Activated T-cell treated with anti-CD3 and anti-CD28 coated beads for 24 hours (primary cell): ENCODE results near the gene TRAPPC2.
"Not testable (repeated sequence)": the region's sequence is repeated elsewhere in the genome, so short reads cannot be mapped to it uniquely, and the experiment has no call there.

ENCODE experiments used
- DNase-seq: peaks from one replicate; pipeline ENCODE4 v3.0.0-alpha.2; 2020; ENCODE audit warnings: low read depth

TRAPPC2 gene

DNA sequence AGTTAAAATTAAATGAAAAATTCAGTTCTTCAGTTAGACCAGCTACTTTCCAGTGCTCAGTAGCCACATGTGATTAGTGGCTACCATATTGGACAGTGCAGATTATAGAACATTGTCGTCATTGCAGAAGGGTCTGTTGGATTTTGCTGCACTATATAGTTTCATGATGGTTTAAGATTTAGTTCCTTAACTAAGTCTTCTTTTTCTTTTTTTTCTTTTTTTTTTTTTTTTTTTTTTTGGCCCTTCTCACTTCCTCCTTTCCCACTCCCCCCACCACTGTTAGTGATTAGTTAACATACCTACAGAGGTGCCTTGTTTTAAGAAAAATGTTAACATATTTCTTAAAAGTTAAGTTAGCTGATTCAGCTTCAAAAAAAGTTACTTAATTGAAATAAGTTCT, 36.4 kb downstream of the TRAPPC2 start:
- DNase-seq: no peak

DNA sequence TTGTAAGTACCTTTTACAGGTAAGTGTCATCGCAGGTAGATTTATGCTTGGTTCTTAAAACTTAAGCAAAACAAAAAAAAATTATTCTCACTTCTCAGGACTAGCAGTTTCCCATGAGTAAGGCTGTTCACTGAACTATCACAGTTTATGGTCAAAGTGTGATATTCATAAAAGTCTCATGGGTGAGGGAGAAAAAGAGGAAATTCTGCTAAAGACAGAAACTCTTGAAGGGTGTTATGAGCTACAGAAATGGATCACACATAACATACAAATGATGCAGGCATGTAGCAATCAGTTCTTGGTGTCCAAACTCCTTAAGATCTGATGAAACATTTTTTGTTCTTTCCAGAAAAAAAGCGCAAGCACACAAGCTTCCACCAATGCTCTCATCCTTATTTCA, 37.0 kb downstream of the TRAPPC2 start:
- DNase-seq: no peak

DNA sequence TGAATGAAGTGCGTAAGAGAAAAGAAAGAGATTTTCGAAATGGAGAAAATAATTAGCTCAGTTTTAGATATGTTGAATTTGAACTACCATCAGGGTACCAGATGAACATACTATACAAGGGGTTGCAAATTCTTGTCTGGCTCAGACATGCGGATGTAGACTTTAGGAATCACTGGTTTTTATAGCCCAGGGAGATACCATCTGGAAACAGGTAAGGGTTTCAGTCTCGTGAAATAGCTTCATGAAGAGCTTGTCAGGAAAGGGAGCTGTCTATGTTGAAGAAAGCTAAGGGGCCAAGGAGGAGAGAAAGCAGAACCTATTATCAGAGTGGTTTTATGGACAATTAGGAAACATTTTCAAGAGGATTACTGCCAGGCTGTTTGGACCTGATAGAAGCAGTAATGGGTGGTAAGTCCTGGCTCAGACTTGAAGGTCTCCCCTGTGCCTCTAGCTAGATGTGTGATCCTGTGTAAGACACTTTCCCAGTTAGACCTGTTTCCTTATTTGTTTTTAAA, 38.8 kb downstream of the TRAPPC2 start:
- DNase-seq: no peak

DNA sequence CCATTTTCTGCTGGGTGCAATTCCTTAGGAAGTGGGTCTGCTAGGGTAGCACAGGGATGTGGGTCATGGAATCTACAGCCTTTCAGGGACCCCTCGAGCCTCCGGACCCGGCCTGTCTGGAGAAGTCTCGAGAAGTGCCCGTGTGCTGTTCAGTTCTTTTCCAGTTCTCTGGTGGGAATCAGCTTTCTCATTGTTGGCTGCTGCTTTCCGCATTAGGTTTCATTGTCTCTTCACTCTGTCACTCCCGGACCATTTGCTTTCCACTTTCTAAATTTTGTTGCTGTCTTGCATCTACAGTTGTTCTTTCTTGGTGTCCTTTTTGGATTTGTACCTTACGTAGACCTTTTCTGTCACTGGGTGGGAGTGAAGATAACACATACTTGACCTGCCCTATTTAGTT, 39.4 kb downstream of the TRAPPC2 start:
- DNase-seq: no peak

DNA sequence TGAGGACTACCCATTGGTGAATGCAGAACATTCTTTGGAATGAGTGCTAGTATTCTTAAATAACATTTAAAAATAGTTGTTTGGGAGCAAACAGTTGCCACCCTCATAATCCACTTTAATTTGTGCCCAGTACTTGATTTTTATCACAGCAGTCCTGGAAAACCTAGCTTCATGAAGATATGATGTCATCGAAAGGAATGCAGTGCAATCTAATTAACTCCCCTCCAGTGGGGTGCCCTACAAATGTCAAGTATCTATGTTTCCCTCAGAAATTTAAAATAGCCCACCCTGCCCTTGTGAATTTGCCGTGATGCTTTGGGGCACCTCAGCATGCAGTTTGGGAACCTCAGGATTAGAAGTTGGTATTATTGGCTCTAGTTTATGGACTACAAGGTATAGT, 40.1 kb downstream of the TRAPPC2 start:
- DNase-seq: no peak

DNA sequence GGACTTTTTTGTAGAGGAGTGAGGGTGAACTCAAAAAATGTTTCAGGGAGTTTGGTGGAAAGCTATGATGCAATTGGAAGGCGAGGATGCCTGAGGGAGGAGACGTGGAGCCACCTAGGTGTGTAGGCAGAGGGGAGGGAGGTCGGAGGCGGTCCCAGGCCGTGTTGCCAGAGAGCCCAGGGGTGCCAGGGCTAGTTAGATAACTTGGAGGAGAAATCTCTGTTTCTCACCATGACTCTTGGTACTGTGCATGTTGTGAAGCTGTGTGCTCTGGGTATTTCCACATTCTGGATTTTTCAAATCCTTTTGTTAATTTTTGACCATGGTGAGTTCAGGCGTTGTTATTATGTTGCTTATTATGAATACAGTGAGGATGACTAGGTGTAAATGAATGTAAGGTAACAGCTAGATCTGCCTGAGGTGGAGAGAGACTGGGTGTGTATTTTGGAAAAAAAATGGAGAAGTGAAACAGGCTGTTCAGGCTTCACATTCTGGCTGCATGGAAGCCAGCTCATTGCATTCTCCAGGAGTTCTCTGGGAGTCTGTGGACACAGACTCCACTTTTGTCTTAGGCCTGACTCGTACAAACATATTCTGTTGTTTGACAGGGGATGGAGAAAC, 41.0 kb downstream of the TRAPPC2 start:
- no peak for DNase-seq

DNA sequence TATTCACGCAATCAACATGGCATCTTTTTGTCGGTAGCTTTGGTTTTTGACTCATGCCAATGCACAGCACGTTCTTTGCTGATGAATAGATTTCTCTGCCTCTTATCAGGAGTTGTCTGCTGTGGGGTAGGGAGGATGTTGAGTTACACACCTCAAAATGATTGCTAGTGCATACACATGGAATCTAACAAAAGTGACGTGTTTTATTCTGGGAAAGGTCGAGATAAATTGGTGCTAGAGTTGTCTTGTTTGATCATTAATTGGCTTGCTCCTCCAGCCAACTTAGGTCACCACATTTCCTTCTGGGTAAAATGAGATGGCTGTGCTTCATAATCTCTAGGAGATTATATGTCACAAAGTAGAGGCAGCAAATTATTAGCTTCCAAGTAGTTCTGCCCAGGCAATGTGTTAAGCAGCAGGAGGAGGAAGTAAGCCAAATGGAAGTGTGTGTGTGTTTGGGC, 41.6 kb downstream of the TRAPPC2 start:
- DNase-seq: no peak

DNA sequence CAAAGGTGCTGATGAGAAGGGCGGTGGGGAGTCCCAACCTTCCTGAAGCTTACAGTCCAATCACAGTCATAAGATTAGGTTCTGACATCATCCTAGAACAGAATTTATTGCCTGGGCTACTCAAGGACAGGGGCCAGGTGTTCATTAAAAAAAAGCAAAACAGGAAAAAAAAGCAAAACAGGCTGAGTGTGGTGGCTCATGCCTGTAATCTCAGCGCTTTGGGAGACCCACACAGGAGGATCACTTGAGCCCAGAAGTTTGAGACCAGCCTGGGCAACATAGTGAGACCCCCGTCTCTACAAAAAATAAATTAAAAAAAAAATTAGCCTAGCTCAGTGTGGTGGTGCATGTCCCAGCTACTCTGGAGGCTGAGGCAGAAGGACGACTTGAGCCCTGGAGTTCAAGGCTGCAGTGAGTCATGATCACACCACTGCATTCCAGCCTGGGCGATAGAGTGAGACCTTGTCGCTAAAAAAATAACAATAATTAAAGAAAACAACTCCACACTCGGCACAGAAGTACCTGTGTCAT, 42.5 kb downstream of the TRAPPC2 start:
- DNase-seq: no peak

DNA sequence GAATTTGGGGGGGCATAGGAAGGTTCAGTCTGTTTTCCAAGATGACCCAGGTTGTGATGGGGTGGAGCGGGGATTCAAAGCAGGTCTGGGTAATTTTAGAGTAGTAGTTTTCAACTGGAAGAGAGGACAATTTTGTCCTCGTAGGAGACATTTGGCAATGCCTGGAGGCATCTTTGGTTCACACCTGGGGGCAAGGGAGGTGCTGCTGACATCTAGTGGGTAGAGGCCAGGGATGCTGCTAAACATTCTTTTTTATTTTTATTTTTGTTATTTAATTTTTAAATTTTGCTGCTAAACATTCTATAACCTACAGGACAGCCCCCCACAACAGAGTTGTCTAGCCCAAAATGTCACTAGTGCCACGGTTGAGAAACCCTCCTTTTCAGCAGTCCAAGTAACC, 43.6 kb downstream of the TRAPPC2 start:
- DNase-seq: no peak

DNA sequence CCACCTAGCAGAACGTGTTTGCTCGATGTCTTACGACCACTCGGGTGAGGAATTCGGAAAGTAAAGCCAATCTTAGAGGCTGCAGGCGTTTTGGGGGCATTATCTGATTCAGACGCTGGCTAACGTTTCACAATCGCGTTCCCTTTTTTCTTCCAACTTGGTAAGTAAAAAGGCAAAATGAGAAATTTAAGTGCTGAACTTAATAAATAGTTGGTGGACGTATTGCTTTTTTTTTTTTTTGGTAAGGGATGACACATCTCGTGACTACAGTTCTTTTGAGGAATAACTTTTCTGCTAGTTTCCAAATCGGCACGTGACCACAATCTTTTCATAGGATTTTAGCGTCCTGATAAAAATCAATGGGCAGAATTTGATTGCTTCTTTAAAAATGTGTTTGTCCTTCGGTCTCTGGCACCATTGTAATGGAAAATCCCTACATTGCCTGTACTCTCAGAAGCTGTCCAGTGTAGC, 44.6 kb downstream of the TRAPPC2 start:
- DNase-seq: no peak

DNA sequence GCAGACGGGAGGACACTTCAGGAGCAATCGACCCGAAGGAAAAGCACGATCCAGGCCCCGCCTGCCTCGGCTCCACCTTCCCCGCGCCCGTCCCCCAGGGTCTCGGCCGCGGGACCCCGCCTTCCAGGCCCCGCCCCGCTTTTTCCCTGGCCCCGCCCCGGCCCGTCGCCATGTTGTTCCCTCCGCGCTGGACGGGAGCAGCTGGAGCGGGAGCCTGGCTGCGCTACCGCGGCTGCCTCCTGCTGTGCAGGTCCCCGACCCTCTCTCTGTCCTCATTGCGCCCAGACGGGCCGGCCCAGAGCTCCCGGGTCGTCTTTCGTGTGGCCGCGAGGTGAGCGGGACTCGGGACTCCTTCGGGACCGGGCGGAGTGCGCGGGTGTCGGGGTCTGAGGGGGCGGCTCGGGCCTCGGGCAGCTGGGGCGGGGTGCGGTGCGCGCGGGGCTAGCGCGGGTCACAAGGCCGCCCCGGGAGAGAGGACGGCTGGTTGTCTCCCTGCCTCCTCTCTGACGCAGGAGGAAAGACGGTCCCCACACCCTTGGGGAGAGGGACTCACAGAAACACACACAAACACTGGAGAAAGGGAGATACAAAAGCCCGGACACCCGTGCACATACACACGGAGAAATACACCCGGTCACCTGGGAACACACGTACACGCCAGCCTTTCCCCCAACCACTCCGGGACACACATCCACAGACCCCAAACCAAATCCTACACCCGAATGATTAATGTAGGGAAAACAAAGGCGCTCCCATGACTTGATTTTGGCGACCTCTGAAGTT, 45.3 kb downstream of the TRAPPC2 start, which contains the start of gene RAB9A:
RAB9A (plus strand) TSS at position 171 of the 783 bp plus-strand sequence. CDS start 19,619 bp downstream, outside the sequence.
- DNase-seq: peak; percentile 72

DNA sequence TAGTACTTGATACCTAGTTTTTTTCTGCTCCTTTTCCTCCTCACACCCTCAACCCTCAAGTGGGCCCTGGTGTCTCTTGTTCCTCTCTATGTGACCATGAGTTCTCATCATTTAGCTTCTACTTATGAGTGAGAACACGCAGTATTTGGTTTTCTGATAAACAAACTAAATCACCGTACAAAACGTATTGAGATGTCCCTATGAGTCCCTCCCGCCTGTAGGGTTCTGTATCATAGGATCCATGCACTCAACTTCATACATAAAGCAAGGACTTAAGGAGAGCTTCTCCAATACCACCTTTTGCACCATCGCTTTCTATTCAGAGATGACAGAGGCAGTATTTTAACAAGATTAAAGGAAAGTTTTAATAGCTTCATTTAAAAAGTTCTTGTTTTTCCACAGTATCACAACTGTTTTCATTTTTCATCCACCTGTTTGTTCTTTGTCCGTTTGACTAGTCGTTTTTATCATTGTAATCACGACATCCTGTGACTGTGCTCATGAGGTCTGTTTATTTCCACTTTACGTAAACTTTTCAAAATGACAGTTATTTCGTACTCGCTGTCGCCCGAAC, 45.9 kb downstream of the TRAPPC2 start:
- DNase-seq: no peak

DNA sequence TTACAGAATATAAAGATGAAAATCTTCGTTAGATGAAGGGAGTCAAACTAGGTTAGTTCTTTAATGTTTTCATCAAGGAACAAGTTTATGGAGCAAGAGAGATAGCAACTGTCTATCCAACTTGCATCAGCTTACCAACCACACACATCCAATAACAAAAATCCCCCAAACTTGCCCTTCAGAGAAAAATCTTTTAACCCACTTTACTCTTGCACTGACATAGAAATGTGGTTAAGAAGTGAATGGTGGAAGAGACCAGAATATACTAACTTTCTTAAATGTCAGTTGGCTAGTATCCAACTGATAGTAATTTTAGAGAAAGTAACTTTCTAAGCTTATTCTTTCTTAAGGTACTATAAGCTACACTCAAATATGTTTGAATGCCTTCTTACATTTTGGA, 47.2 kb downstream of the TRAPPC2 start:
- DNase-seq: no peak

DNA sequence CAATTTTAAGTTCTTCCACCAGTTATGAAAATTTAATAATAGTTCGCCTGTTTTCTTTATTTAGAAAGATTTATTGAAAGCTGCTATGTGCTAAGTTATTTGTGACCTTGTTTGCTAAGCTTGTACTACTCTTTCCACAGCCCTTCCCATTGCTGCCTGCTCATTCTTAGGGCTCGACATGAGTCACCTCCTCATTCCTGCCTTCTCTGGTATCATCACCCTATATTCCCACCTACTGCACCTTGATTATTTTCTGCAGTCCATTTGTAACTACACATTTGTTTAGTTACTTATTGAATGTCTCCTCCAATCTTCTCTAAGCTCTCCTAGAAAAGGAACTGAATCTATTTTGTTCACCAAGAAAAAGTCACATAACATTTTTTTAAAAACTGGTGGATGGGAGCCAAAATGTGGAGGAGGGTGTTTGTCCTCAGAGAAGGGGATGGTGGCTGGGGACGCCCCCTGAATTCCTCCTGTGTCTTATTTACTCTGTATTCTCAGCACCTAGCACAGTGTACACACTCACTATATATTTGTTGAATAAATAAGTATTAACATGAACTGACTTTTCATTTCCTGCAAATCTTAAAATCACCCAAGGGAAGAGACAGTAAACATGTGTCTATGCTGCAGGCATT, 49.2 kb downstream of the TRAPPC2 start:
- DNase-seq: no peak

DNA sequence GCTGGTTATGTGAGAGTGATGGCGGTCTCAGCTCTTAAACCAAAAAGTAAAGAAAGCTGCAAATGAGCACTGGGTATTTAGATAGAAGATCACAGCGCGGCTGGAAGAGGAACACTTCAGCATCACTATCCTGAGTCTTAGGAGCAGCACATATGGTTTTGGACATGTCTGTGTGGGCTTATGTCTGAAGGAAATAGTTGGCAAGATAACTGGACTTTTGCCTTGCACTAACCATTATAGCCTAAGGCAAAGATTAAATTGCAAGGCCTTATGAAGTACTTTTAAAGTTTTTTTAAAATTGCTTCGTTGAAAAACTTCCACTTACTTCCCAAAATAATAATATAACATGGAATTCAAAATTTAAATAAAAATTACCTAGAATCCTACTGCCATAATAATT, 50.1 kb downstream of the TRAPPC2 start:
- no peak for DNase-seq

DNA sequence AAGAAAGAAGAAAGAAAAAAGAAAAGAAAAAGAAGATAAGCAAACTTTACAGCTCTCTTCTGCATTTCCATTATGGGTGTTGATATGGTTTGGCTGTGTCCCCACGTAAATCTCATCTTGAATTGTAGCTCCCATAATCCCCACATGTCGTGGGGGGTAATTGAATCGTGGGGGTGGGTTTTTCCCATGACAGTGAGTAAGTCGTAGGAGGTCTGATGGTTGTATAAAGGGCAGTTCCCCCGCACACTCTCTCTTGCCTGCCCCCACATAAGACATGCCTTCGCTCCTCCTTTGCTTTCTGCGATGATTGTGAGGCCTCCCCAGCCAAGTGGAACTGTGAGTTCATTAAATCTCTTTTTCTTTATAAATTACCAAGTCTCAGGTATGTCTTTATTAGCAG, 52.8 kb downstream of the TRAPPC2 start:
- no peak for DNase-seq

DNA sequence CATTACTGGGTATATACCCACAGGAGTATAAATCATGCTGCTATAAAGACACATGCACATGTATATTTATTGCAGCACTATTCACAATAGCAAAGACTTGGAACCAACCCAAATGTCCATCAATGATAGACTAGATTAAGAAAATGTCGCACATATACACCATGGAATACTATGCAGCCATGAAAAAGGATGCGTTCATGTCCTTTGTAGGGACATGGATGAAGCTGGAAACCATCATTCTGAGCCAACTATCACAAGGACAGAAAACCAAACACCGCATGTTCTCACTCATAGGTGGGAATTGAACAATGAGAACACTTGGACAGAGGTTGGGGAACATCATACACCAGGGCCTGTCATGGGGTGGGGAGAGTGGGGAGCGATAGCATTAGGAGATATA, 54.7 kb downstream of the TRAPPC2 start:
- DNase-seq: not testable (repeated sequence)

DNA sequence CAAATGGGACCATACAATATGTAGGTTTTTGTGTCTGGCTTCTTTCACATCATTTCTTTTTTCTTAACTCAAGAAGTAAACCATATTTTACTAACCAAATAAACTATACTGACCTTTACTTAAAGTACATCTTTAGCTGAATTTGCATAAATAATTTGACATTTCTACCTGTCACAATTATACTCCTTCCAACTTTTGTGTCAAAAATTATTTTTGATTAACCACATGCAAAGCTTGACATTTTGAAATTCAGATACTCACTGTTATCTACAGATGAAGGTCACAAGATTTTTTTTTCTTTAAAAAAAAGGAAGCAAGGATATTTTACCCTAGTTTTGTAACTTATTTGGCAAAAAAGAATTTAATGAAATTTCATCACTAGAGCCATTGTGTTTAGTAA, 57.5 kb downstream of the TRAPPC2 start:
- DNase-seq: no peak

DNA sequence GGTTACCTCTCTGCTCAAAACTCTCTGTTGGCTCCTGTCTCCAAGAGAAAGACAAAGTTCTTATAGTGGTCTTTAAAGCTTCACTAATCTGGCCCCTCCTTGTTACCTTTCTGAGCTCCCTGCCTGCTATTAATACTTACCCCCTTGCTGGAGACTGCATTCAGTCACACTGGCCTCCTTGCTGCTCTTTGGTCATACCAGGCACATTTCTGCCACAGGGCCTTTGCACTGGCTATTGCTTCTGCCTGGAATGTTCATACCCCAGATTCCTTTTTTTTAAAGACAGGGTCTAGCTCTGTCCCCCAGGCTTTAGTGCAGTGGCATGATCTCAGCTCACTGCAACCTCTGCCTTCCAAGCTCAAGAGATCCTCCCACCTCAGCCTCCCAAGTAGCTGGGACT, 61.4 kb downstream of the TRAPPC2 start:
- no peak for DNase-seq

DNA sequence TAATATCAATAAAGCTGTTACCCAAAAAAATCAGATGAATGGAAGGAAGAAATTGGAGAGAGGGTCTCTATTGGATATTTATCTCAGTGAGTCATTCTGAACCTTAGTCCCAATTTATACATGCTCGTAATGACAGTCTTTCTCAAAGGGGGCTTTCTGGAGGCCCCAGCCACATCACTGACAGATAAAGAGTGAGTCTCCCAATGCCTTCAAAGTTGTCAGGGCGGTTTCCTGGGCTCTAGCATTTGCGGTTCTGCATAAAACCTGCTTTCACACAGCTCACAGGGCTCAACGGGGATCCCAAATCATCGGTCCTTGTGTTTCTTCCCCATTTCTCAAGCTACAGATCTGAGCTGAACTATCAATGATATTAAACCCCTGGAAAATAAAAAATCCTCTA, 64.2 kb downstream of the TRAPPC2 start:
- no peak for DNase-seq

DNA sequence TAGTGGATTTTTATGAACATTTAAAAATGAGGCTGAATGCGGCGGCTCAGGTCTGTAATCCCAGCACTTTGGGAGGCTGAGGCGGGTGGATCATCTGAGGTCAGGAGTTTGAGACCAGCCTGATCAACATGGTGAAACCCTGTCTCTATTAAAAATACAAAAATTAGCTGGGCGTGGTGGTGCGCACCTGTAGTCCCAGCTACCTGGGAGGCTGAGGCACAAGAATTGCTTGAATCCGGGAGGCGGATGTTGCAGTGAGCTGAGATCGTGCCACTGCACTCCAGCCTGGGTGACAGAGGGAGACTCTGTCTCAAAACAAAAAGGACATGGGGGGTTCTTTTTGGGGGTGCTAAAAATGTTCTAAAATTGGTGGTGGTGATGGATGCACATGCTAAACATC, 64.7 kb downstream of the TRAPPC2 start:
- not testable (repeated sequence) for DNase-seq

DNA sequence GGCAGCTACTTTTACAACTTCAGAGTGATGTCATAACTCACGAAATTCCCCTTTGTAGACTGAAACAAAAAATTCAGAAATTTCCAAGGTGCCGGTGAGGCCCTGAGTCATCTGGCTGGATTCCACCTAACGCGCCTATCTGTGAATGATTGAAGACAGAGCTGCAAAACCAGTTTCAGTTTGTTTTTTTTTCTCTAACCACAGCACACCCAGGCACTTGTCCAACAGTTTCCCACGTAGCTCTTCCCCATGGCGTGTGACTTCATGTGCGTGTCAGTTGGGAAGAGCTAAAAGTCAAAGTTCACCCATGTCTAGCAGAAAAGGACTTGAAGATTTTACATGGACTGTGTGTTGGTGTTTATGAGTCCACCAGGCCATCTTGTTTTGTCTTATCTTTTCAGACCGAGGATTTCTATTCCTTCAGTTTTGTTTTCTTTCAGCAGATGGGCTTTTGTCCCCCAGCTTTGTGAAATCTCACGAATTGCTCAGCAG, 65.1 kb downstream of the TRAPPC2 start:
- peak; percentile 51 for DNase-seq
